NCI-H128 (cell line): ENCODE data around the gene PRKAG2.

Experiments used
- DNase-seq: peaks from one replicate; lab custom pipeline; 2025; ENCODE audit not compliant: unreplicated experiment; lab: John Stamatoyannopoulos, UW

The PRKAG2 gene

GRCh38 chr7:151683615-151684407 lies 193.1 kb downstream of the PRKAG2 start:
- DNase-seq = no peak

DNA sequence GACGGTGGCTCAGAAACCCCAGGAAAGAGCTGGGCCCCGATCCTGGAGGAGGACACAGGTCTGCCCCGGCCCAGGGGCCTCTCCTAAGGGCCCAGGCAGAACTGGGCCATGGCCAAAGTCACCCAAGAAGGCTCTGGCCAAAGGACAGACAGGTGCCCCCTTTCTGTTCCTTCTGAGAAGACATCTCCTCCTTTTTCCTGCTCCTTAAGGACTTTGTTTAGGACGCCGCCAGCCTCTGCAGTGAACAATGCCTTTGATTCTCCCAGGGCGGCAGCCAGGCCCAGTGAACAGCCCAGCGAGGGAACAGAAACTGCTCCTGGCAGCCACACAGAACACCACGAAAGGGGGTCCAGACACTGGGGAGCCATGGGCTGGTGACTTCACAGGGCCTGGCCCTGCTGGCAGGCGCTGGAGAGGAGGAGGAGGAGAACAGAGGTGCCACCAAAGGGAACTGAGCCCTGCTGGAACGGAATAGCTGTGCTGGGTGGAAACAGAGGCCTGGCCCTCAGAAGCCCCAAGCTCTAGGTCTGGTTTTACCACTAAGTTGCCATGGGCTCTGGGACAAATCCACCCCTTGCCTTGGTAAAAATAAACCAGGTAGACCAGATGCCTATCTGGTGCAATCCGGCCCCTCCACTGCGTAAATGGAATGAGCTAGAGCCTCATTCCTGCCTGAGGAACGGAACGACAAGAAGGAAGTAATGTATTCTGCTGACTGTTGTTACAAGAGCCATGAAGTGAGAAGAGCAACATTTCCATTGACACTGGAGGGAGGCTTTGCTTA lies 193.9 kb downstream of the PRKAG2 start:
- no peak for DNase-seq

DNA sequence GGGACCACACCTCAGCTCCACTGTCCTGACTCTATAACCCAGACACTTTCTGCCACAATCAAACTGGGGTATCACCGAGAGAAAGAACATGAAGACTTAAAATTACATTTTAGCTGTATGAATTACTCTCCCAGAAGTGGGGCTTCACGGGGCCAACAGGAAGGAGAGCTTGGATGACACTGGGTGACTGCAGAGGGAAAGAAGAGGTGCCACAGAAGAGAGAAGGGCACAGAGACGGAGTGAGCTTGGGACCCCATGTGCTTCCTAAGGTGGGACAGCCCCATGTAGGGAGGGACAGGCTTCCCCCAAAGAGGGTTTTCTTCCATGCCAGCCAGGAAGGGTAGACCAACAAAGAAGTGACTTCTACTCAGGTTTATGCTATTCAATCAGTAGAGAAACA lies 195.2 kb downstream of the PRKAG2 start:
- no peak for DNase-seq

- no peak for DNase-seq
Observed at GRCh38 chr7:151680810-151681209, 196.1 kb downstream of the PRKAG2 start.

GRCh38 chr7:151679881-151680612 lies 196.9 kb downstream of the PRKAG2 start:
- no peak for DNase-seq

DNA sequence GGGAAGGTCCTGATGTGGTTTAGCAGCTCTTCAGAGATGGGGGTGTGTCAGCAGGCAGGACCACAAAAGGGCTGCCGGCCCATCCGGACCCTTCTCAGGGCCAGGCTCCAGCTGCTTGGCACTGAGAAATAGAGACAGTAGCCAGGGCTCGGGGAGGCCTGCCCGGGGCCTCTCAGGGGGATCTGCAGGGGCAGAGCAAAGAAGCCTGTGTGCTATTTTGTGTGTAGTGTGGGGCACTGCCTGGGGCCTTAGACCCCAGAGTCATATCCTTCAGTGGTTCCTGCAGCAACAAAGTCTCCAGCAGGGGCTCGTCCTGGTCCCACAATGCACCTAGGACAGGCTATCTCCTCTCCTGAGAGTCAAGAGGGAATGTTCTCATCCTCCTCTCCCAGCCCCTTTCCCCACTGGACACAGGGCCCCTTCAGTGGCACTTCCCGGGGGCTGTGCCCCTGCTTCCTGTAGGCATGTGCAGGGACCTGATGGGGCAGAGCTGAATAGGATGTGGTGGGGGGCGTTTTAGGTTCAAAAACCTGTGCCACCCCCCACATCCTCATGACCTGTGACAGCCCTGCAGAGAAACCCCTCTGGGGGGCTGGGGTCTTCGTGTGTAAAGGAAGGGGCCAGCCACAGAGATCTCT lies 197.7 kb downstream of the PRKAG2 start:
- DNase-seq = no peak

DNA sequence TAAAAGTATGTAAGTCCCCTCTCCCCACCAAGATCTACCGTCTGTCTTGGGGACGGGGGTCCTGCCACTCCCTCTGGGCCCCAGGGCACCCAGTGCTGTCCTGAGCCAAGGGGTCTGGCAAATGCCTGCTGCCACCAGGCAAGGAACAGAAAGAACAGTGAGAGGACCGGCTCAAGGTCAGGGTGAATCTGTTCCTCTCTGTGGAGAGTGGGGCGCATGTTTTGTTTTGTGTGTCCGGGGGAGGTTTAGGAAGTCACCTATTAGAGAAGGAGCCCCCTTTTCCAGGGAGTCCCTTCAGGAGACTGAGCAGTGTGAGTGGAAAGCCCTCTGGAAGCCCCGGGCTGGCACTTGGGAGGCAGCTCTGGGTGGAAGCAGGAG lies 198.7 kb downstream of the PRKAG2 start:
- no peak for DNase-seq

DNA sequence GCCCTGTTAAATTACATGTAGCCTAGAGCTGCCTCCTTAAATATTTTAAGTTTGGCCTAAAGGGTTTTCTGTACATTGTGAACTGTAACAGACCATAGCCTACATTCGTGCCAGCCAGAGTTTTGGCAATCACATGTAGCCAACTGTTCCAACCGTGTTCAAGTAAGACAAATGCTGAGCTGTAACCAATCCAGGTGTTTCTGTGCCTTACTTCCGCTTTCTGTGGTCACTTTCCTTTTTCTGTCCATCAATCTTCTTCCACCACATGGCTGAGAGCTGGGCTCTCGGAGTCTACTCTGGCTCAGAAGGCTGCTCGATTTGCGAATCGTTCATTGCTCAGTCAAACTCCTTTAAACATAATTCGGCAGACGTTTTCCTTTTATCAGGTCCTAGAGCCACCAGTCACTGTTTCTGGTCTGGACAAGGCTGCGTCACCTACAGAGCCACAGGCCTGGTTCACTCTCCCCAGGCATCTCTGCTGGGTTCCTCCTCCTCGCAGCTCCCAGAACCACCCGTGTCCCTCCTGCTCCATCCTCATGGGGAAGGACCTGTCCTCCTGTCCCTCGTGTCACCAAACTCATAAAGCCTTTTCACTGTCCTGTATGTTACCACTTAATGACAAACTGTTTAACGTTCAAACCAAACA lies 199.2 kb downstream of the PRKAG2 start:
- no peak for DNase-seq

- no peak for DNase-seq
Observed at GRCh38 chr7:151676759-151677158, 200.2 kb downstream of the PRKAG2 start.

- DNase-seq = no peak
Observed at GRCh38 chr7:151675196-151675920, 201.6 kb downstream of the PRKAG2 start.

DNA sequence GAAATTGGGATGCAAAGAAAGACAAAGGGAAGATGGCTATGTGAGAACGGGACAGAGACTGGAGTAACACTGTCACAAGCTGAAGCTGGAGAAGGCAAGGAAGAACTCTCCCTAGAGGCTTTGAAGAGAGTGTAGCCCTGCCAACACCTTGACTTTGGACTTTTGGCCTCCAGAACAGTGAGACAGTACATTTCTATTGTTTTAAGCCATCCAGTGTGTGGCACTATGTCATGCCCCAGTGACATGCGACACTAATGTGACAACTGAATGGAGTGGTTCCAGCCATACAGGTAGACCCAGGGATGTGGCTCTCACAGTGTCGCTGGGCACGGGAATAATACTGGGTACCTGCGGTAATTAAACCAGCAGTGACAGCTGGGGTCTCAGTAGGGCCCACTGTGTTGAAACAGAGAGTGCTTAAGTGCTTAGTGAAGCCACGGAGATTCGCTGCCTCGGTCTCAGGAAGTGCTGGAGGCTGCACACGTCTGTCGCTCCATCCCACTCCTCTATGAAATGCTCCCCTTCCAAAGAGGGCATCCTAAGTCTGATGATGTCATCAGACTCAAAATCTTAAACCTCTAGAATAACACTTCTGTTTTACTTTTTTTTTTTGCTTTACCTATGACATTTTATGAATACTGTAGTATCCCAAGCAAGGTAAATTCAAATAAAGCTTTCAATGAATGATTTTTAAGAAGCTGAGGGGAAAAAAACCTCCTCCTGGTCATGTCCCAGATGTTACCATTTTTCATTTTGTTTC lies 202.6 kb downstream of the PRKAG2 start:
- no peak for DNase-seq

DNA sequence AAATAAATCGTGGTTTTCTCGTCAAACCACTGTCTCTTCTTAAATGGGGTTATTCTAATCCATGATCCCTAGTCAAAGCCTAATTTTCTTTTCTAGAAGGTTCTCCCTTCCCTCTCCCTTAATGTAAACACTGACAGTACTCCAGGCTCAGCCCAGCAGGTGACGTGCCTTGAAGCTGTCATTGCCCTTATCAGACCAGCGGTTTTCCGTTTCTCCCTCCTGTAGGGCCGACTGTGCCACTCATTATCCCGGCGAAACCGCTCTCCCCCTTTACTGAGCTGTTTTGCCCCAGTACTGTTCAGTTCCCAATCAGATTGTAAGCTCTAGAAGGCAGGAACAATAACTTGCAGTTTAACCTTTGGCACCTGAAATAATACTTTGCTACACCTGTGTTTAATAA lies 203.7 kb downstream of the PRKAG2 start:
- DNase-seq = no peak

DNA sequence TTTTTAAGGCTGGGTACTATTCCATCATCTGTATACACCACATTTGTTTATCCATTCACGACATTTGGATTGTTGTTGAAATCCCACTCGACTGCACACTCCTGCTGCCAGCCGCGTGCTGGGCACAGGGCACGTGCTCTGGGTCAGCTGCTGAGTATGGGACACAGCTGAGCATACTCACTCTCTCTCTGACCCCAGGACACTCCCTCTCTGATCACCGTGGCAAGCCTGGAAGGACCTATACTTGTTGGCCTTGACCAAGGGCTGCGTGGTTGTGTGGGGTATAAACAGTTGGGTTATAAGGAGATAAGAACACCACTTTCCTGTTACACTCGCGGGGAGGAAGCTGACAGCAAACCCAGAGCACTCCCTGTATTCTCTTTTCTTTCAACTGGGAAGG lies 204.2 kb downstream of the PRKAG2 start:
- no peak for DNase-seq

DNA sequence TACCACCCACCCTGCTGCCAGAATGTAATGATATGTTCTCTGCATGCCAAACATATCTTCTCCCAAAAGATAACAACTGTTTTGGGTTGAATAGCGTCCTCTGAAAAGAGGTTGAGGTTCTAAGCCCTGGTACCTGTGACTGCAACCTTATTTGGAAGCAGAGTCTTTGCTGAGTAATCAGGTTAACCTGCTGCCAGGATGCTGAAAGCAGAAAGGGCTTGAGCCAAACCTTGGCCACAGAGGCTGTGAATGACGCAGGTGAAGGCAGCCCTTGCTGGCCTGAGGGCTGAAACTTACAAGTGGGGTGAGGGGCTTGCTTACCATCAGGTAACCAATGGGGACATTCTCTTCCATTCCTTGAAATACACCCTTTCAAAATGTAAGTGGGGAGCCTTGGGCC lies 205.4 kb downstream of the PRKAG2 start:
- no peak for DNase-seq

GRCh38 chr7:151669762-151670161 lies 207.2 kb downstream of the PRKAG2 start:
- no peak for DNase-seq

- no peak for DNase-seq
Observed at GRCh38 chr7:151666886-151667285, 210.0 kb downstream of the PRKAG2 start.

GRCh38 chr7:151665368-151665767 lies 211.5 kb downstream of the PRKAG2 start:
- no peak for DNase-seq

- DNase-seq = no peak
Observed at GRCh38 chr7:151664268-151664667, 212.6 kb downstream of the PRKAG2 start.

DNA sequence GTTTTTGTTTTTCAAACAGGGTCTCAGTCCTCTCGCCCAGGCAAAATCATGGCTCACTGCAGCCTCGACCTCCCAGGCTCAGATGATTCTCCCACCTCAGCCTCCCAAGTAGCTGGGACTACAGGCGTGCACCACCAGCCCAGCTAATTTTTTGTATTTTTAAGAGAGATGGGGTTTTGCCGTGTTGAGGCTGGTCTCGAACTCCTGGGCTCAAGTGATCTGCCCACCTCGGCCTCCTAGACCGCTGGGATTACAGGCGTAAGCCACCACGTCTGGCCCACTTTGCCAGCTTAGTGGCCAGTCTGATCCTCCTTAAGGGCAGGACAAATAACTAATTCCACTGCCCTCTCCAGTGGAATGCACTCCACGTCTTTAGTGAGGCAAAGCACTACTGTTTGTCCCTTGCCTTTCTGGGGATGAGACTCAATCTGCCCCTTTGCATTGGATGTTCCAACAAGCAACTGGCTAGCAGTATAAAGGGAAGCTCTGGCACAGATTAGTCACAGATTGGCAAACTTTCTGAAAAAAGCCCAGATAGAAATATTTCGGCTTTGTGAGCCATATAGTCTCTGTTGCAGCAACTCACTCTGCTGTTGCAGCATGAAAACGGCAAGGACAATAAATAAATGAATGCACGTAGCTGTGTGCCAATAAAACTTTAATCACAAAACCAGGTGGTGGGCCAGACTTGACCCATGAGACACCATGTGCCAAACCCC lies 213.4 kb downstream of the PRKAG2 start:
- no peak for DNase-seq
